MCF 10A (cell line): ENCODE results near the gene PNPLA8. TPM values are rescaled to one million over a fixed set of nuclear protein-coding genes. Genes with fewer than 3 reads are reported as not detected.
"Not testable (repeated sequence)": the region's sequence is repeated elsewhere in the genome, so short reads cannot be mapped to it uniquely, and the experiment has no call there.

Source experiments
- BruUV-seq: library from RNA; stranded (reverse); fragments of 400-500 nt; replicated peaks from 2 replicates; lab custom pipeline; 2021; lab: Mats Ljungman, UMichigan
- CTCF ChIA-PET: fragments of 300-600 bp; sonication (Branson Sonifier 250); formaldehyde crosslinking; extraction: SDS; loops from one replicate; lab custom pipeline; 2021; ENCODE audit warnings: antibody characterized with exemption, inconsistent platforms; lab: Yijun Ruan, JAX
- POLR2A ChIA-PET: fragments of 300-600, 350-650 bp; sonication (Branson Sonifier 250); formaldehyde crosslinking; extraction: SDS; loops from one replicate; lab custom pipeline; 2020; ENCODE audit warnings: antibody characterized with exemption, inconsistent platforms; lab: Yijun Ruan, JAX
- DNase-seq: peaks from one replicate; pipeline ENCODE4 v3.0.0-alpha.2; 2018; ENCODE audit not compliant: unreplicated experiment
- H3K27ac Mint-ChIP-seq: one replicate; pipeline ENCODE4 v1.8.0; 2022; ENCODE audit warnings: mild to moderate bottlenecking, low read depth, mixed read lengths; ENCODE audit not compliant: unreplicated experiment
- H3K27me3 Mint-ChIP-seq: one replicate; pipeline ENCODE4 v1.8.0; 2022; ENCODE audit warnings: mixed read lengths; ENCODE audit not compliant: insufficient read depth, unreplicated experiment
- H3K36me3 Mint-ChIP-seq: one replicate; pipeline ENCODE4 v1.8.0; 2022; ENCODE audit warnings: mild to moderate bottlenecking, moderate library complexity, mixed read lengths; ENCODE audit not compliant: insufficient read depth, unreplicated experiment
- H3K4me1 Mint-ChIP-seq: one replicate; pipeline ENCODE4 v1.8.0; 2022; ENCODE audit warnings: mixed read lengths; ENCODE audit not compliant: insufficient read depth, unreplicated experiment
- H3K4me3 Mint-ChIP-seq: one replicate; pipeline ENCODE4 v1.8.0; 2022; ENCODE audit warnings: mild to moderate bottlenecking, moderate library complexity, mixed read lengths; ENCODE audit not compliant: unreplicated experiment
- H3K9me3 Mint-ChIP-seq: one replicate; pipeline ENCODE4 v1.8.0; 2022; ENCODE audit warnings: mixed read lengths; ENCODE audit not compliant: unreplicated experiment
- intact Hi-C: fragments of 100-400 bp; cut with micrococcal nuclease; formaldehyde crosslinking; loops from 2 replicates; pipeline ENCODE4 v1.14.1; 2022
- total RNA-seq: library from RNA; stranded (reverse); gene quantifications from 2 replicates; pipeline ENCODE4 v1.2.3, GENCODE V29; 2022
- TF ChIP-seq, protein P1 (sequence below): fragments of 200-600 bp; IDR thresholded peaks from one replicate; pipeline ENCODE4 v1.8.0; 2022; ENCODE audit warnings: antibody characterized with exemption, mild to moderate bottlenecking; ENCODE audit not compliant: unreplicated experiment

PNPLA8 gene
- total RNA-seq, 1 experiment from 2014 or later = 28.5 TPM

- no peak for DNase-seq
- no peaks in the 10 kb centered on the region for H3K4me1 Mint-ChIP-seq
- no peaks in the 10 kb centered on the region for H3K27me3 Mint-ChIP-seq
- no peak overlapping the region for H3K27ac Mint-ChIP-seq
- intact Hi-C loops = no loop called here
- TF ChIP-seq, protein P1, sequence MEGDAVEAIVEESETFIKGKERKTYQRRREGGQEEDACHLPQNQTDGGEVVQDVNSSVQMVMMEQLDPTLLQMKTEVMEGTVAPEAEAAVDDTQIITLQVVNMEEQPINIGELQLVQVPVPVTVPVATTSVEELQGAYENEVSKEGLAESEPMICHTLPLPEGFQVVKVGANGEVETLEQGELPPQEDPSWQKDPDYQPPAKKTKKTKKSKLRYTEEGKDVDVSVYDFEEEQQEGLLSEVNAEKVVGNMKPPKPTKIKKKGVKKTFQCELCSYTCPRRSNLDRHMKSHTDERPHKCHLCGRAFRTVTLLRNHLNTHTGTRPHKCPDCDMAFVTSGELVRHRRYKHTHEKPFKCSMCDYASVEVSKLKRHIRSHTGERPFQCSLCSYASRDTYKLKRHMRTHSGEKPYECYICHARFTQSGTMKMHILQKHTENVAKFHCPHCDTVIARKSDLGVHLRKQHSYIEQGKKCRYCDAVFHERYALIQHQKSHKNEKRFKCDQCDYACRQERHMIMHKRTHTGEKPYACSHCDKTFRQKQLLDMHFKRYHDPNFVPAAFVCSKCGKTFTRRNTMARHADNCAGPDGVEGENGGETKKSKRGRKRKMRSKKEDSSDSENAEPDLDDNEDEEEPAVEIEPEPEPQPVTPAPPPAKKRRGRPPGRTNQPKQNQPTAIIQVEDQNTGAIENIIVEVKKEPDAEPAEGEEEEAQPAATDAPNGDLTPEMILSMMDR = no peak
- H3K36me3 Mint-ChIP-seq = peaks cover 14% of the 10 kb centered on the region
- ChIA-PET POLR2A (no interaction called here), CTCF (interaction anchor here (0.6 to 0.7 kb wide), 2 partner anchors 29 to 266 kb away, joined by 3 read pairs; no protein-coding TSS in a partner anchor)
- H3K4me3 Mint-ChIP-seq = no peak overlapping the region
- peaks cover 11% of the 10 kb centered on the region for H3K9me3 Mint-ChIP-seq
- no TSS peak for BruUV-seq
These were observed 31.3 kb upstream of the PNPLA8 start for GRCh38 chr7:108557191-108557590.

- DNase-seq, intact Hi-C loops, H3K4me3 Mint-ChIP-seq, POLR2A ChIA-PET, BruUV-seq, H3K4me1 Mint-ChIP-seq, H3K27ac Mint-ChIP-seq, H3K27me3 Mint-ChIP-seq: not testable (repeated sequence)
- Mint-ChIP-seq H3K36me3 (peaks cover 14% of the 10 kb centered on the region), H3K9me3 (peaks cover 11% of the 10 kb centered on the region)
- CTCF ChIA-PET = interaction anchor here (0.6 to 0.7 kb wide), 2 partner anchors 29 to 266 kb away, joined by 3 read pairs; no protein-coding TSS in a partner anchor
These were observed 30.7 kb upstream of the PNPLA8 start for GRCh38 chr7:108556665-108557064.

DNA sequence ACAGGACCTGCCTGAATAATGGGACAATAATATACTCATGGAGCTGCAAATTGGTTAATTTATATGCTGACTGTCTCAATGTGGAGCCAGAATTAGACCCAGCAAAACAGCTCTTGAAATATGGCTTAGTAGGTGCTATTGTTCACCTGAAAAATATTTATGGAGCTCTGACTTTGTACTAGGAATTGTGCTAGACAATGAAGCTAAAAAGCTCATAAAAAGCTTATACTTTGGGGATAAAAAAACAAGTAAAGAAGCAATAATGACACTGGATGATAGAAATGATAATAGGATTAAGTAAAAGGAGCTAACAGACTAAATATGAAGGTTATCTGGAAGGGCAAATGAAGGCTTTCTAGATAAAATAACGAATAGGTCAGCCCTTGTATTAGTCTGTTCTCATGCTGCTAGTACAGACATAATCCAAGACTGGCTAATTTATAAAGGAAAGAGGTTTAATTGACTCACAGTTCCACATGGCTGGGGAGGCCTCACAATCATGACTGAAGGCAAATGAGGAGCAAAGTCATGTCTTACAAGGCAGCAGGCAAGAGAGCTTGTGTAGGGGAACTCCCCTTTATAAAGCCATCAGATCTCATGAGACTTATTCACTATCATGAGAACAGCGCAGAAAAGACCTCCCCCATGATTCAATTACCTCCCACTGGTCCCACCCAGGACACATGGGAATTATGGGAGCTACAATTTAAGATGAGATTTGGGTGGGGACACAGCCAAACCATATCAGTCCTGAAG, 22.4 kb upstream of the PNPLA8 start:
- CTCF ChIA-PET = interaction anchor here (0.6 kb wide), 2 partner anchors 50 kb away, joined by 3 read pairs; no protein-coding TSS in a partner anchor

GRCh38 chr7:108541478-108541877, 15.5 kb upstream of the PNPLA8 start:
- H3K9me3 Mint-ChIP-seq = no peaks in the 10 kb centered on the region
- no peak overlapping the region for H3K27ac Mint-ChIP-seq
- no peak overlapping the region for H3K4me3 Mint-ChIP-seq
- DNase-seq = no peak
- no TSS peak for BruUV-seq
- no peaks in the 10 kb centered on the region for H3K4me1 Mint-ChIP-seq
- no peaks in the 10 kb centered on the region for H3K36me3 Mint-ChIP-seq
- ChIA-PET POLR2A (interaction anchor here (1.4 kb wide), 1 partner anchor 13 kb away, joined by 3 read pairs; no protein-coding TSS in a partner anchor), CTCF (interaction anchor here (0.5 kb wide), 1 partner anchor 30 kb away, joined by 4 read pairs; no protein-coding TSS in a partner anchor)
- no peaks in the 10 kb centered on the region for H3K27me3 Mint-ChIP-seq
- intact Hi-C loops = no loop called here
- TF ChIP-seq, protein P1 = no peak

More for the DNA sequence above, 22.4 kb upstream of the PNPLA8 start:
- H3K4me1 Mint-ChIP-seq, H3K4me3 Mint-ChIP-seq, BruUV-seq, intact Hi-C loops, H3K9me3 Mint-ChIP-seq, H3K36me3 Mint-ChIP-seq, H3K27me3 Mint-ChIP-seq, DNase-seq, H3K27ac Mint-ChIP-seq: not testable (repeated sequence)
- POLR2A ChIA-PET = interaction anchor here (0.6 to 2.2 kb wide), 5 partner anchors 18 to 1588 kb away, joined by 3 to 7 read pairs (median 3); partner anchors contain the start of genes DNAJB9 and THAP5

GRCh38 chr7:108538685-108539084, 12.8 kb upstream of the PNPLA8 start:
- H3K27ac Mint-ChIP-seq, H3K9me3 Mint-ChIP-seq, BruUV-seq, H3K4me1 Mint-ChIP-seq, H3K4me3 Mint-ChIP-seq, intact Hi-C loops, H3K27me3 Mint-ChIP-seq, H3K36me3 Mint-ChIP-seq, POLR2A ChIA-PET, DNase-seq: not testable (repeated sequence)
- CTCF ChIA-PET = interaction anchor here (0.7 kb wide), 1 partner anchor 355 kb away, joined by 3 read pairs; no protein-coding TSS in a partner anchor

- intact Hi-C loops, H3K4me1 Mint-ChIP-seq, H3K4me3 Mint-ChIP-seq, H3K36me3 Mint-ChIP-seq, POLR2A ChIA-PET, H3K9me3 Mint-ChIP-seq, H3K27me3 Mint-ChIP-seq, DNase-seq, BruUV-seq, H3K27ac Mint-ChIP-seq: not testable (repeated sequence)
- CTCF ChIA-PET = interaction anchor here (0.7 kb wide), 1 partner anchor 355 kb away, joined by 3 read pairs; no protein-coding TSS in a partner anchor
These were observed 12.3 kb upstream of the PNPLA8 start for GRCh38 chr7:108538236-108538635.
